Measurements from ENCODE around the gene CNPY3.
"Not testable (repeated sequence)": the region's sequence is repeated elsewhere in the genome, so short reads cannot be mapped to it uniquely, and the experiment has no call there.

GRCh38 chr6:42954405-42954804, 25.1 kb downstream of the CNPY3 start:
- not testable (repeated sequence) for TF ChIP-seq CTCF, EP300 (IDR thresholded peaks at IDR 0.05)

Measured in stomach (tissue), 4 donors.